GM19240 (cell line): Measurements from ENCODE around the gene PRDM16.

Experiments used
- DNase-seq: peaks from one replicate; pipeline ENCODE4 v3.0.0; 2011; ENCODE audit warnings: low spot score; ENCODE audit not compliant: insufficient read length

Gene PRDM16

GRCh38 chr1:3459051-3459908, 390.3 kb downstream of the PRDM16 start:
- DNase-seq, result no peak

GRCh38 chr1:3459940-3460671, 391.1 kb downstream of the PRDM16 start:
- no peak for DNase-seq

- no peak for DNase-seq
These were observed 391.7 kb downstream of the PRDM16 start for GRCh38 chr1:3460672-3461131.

GRCh38 chr1:3461238-3461933, 392.4 kb downstream of the PRDM16 start:
- no peak for DNase-seq

- no peak for DNase-seq
These were observed 392.9 kb downstream of the PRDM16 start for GRCh38 chr1:3461934-3462275.

- no peak for DNase-seq
These were observed 393.5 kb downstream of the PRDM16 start for GRCh38 chr1:3462356-3463012.

GRCh38 chr1:3463013-3463385, 394.0 kb downstream of the PRDM16 start:
- no peak for DNase-seq

- DNase-seq, result no peak
These were observed 394.4 kb downstream of the PRDM16 start for GRCh38 chr1:3463408-3463863.

GRCh38 chr1:3463891-3464648, 395.1 kb downstream of the PRDM16 start:
- DNase-seq, result no peak

GRCh38 chr1:3464649-3465025, 395.6 kb downstream of the PRDM16 start:
- DNase-seq, result no peak

- no peak for DNase-seq
These were observed 396.3 kb downstream of the PRDM16 start for GRCh38 chr1:3465091-3465934.

GRCh38 chr1:3465935-3466321, 396.9 kb downstream of the PRDM16 start:
- DNase-seq, result no peak

GRCh38 chr1:3466366-3467075, 397.5 kb downstream of the PRDM16 start:
- no peak for DNase-seq

GRCh38 chr1:3467096-3468036, 398.4 kb downstream of the PRDM16 start:
- DNase-seq, result no peak

GRCh38 chr1:3468236-3469103, 399.5 kb downstream of the PRDM16 start:
- no peak for DNase-seq

GRCh38 chr1:3469104-3469848, 400.3 kb downstream of the PRDM16 start:
- DNase-seq, result no peak
